ENCODE results near the gene DCTPP1.

Gene DCTPP1

DNA sequence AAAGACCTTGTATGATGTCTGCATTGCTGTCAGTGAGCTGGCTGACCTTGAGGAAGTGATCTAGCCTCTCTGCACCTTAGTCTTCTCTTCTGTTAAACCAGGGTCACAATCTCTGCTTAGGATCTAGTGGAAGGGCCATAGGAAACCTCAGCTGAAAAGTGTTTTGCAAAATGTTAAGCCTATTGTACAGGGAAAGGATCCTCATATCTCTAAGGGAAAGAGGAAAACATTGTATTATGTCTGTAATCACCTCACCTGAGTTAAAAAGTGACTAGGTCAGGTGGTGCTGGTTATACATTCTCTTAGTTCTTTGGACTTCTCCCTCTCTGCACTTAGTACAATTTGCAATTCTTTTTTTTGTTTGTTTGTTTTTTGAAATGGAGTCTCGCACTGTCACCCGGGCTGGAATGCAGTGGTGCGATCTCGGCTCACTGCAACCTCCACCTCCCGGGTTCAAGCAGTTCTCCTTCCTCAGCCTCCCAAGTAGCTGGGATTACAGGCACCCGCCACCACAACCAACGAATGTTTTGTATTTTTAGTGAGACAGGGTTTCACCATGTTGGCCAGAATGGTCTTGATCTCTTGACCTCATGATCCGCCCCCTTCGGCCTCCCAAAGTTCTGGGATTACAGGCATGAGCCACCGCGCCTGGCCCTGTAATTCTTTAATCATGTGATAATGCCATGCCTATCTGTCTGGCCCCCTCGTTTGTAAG, 17.8 kb upstream of the DCTPP1 start:
- no peak for DNase-seq (ENCODE audit: low read depth)
- TF ChIP-seq, protein P1, sequence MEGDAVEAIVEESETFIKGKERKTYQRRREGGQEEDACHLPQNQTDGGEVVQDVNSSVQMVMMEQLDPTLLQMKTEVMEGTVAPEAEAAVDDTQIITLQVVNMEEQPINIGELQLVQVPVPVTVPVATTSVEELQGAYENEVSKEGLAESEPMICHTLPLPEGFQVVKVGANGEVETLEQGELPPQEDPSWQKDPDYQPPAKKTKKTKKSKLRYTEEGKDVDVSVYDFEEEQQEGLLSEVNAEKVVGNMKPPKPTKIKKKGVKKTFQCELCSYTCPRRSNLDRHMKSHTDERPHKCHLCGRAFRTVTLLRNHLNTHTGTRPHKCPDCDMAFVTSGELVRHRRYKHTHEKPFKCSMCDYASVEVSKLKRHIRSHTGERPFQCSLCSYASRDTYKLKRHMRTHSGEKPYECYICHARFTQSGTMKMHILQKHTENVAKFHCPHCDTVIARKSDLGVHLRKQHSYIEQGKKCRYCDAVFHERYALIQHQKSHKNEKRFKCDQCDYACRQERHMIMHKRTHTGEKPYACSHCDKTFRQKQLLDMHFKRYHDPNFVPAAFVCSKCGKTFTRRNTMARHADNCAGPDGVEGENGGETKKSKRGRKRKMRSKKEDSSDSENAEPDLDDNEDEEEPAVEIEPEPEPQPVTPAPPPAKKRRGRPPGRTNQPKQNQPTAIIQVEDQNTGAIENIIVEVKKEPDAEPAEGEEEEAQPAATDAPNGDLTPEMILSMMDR (IDR thresholded peaks at IDR 0.05; ENCODE audit: low read depth, low read length, missing control alignments) = no peak
- in situ Hi-C loops (cut with HindIII; ENCODE audit: low sequenced_read_pairs) = no loop called here
- no peak overlapping the region for H3K4me3 ChIP-seq (ENCODE audit: low read depth, low read length)

DNA sequence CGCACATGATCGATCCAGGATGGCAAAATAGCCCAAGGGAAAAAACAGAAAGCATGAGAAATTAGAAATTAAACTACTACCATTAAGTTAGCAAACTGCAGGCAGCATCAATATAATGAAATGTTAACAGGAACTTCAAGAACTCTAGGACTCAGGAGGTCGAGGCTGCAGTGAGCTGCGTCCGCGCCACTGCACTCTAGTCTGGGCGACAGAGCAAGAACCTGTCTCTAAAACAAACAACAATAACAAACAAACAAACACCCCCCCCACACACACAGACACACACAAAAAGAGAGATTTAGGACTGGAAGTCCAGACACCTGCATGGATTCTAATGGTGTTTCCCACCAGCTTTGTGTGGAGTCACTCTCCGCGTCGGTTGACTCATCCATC, 16.4 kb upstream of the DCTPP1 start:
- TF ChIP-seq, protein P1 (IDR thresholded peaks at IDR 0.05; ENCODE audit: low read depth, low read length, missing control alignments) = no peak
- in situ Hi-C loops (cut with HindIII; ENCODE audit: low sequenced_read_pairs) = no loop called here
- no peak for DNase-seq (ENCODE audit: low read depth)
- peak overlapping the region; percentile 87 for H3K4me3 ChIP-seq (ENCODE audit: low read depth, low read length)

- TF ChIP-seq, protein P1 (IDR thresholded peaks at IDR 0.05; ENCODE audit: low read depth, low read length, missing control alignments) = peak; percentile 49
- peak within 1 kb of the TSS; percentile 87 for H3K4me3 ChIP-seq (ENCODE audit: low read depth, low read length)
- in situ Hi-C loops (cut with HindIII; ENCODE audit: low sequenced_read_pairs) = no loop called here
- DNase-seq (ENCODE audit: low read depth) = peak; percentile 94
Measured at GRCh38 chr16:30445408-30446202, 15.8 kb upstream of the DCTPP1 start, which contains the start of gene SEPHS2. SEPHS2 (minus strand) TSS chr16:30445874; CDS start chr16:30445727, 147 bp downstream.

- no peak for DNase-seq (ENCODE audit: low read depth)
- in situ Hi-C loops (cut with HindIII; ENCODE audit: low sequenced_read_pairs) = no loop called here
- TF ChIP-seq, protein P1 (IDR thresholded peaks at IDR 0.05; ENCODE audit: low read depth, low read length, missing control alignments) = no peak
Measured at GRCh38 chr16:30445149-30445407, 15.2 kb upstream of the DCTPP1 start.

DNA sequence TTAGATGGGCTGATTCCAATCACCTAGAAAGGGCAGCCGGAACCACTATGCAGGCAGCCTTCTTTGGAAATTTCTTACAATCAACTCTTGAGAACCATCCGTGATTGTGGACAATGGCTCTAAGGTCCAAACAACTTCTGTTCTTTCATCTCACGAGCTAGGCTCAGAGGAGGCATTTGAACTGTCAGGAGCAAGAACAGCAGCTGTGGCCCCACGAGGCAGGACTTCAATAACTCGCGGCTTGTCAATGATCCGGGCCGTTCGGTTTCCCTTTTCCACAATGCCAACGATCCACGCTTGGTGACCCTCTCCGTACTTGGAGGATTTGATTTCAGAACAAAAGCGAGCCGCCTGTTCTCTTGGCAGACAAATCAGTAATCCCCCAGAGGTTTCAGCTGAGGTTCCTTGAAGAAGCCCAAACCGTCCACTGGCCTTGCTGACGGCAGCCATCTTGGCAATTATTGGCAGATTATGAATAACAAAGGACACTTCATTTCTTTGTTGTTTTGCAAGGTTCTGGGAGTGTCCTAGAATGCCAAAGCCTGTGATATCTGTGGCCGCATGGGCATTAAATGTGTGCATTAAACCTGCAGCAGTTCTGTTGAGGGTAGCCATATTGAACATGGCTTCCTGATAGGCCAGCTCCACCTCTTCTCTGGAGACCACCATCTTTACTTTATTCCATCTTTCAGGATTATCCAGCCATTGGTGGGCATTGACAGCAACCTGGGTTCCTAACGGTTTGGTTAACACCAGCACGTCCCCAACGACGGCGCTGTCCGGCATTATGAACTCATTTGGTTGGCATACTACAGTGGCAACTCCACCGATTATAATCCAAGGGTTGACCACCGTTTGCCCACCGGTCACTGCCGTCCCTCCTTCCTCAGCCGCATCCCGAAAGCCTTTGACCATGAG, 14.7 kb upstream of the DCTPP1 start:
- TF ChIP-seq, protein P1 (IDR thresholded peaks at IDR 0.05; ENCODE audit: low read depth, low read length, missing control alignments) = no peak
- no peak for DNase-seq (ENCODE audit: low read depth)
- peak overlapping the region; percentile 87 for H3K4me3 ChIP-seq (ENCODE audit: low read depth, low read length)
- in situ Hi-C loops (cut with HindIII; ENCODE audit: low sequenced_read_pairs) = no loop called here

More at GRCh38 chr16:30445149-30445407, 15.2 kb upstream of the DCTPP1 start:
- H3K4me3 ChIP-seq (ENCODE audit: low read depth, low read length) = peak overlapping the region; percentile 87

DNA sequence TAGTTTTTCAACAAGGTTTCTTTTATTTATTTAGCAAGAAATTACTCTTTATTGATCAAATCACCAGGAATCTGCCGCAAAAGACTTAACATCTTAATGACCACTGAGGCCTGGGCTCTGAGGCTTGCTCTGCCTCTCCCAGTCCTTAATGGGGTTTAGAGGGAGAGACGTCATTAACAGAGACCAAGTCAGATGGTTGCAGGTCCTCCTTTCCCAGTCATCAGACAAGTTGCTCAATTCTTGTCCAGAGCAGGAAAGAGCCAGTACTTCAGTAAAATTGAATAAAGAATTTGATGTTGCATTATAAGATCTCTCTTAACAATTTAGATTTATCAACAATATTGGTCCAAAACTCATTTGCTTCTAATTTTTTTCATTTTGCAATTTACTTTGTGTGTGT, 13.8 kb upstream of the DCTPP1 start:
- DNase-seq (ENCODE audit: low read depth) = no peak
- in situ Hi-C loops (cut with HindIII; ENCODE audit: low sequenced_read_pairs) = no loop called here
- no peak overlapping the region for H3K4me3 ChIP-seq (ENCODE audit: low read depth, low read length)
- TF ChIP-seq, protein P1 (IDR thresholded peaks at IDR 0.05; ENCODE audit: low read depth, low read length, missing control alignments) = no peak

All from astrocyte of the cerebellum (primary cell).